Adipose tissue (tissue), 3 donors: Measurements from ENCODE around the gene PRR20G. TPM values are rescaled to one million over a fixed set of nuclear protein-coding genes. Genes with fewer than 3 reads are reported as not detected.
"Not testable (repeated sequence)": the region's sequence is repeated elsewhere in the genome, so short reads cannot be mapped to it uniquely, and the experiment has no call there.

Source experiments
- H3K27ac ChIP-seq: one replicate; pipeline ENCODE4 v1.5.1; 2013; ENCODE audit warnings: low read depth, low read length
- WGBS, 3 donors: extraction: QIAGEN DNeasy Blood & Tissue Kit; methylation state at CpG; one replicate each; pipeline ENCODE4 v1.1.7; 2013; 5-methylcytosine and 5-hydroxymethylcytosine counted together
- polyA plus RNA-seq, 3 donors: library from polyadenylated mRNA; stranded (reverse); fragments of 200-250 nt; gene quantifications; one replicate each; pipeline ENCODE4 v1.2.3, GENCODE V29; 2013
- donor health status: healthy with polysubstance abuse.
- donor health status: Bipolar disorder and iron deficiency.
- donor health status: healthy.

PRR20G gene
- polyA plus RNA-seq, 3 donors: not detected

GRCh38 chr3:127306361-127307111 lies 18.7 kb upstream of the PRR20G start:
- WGBS, 3 donors: 81 to 84% (median 82%) methylated on average over 18 of the region's 18 CpGs
- no peak overlapping the region for H3K27ac ChIP-seq

DNA sequence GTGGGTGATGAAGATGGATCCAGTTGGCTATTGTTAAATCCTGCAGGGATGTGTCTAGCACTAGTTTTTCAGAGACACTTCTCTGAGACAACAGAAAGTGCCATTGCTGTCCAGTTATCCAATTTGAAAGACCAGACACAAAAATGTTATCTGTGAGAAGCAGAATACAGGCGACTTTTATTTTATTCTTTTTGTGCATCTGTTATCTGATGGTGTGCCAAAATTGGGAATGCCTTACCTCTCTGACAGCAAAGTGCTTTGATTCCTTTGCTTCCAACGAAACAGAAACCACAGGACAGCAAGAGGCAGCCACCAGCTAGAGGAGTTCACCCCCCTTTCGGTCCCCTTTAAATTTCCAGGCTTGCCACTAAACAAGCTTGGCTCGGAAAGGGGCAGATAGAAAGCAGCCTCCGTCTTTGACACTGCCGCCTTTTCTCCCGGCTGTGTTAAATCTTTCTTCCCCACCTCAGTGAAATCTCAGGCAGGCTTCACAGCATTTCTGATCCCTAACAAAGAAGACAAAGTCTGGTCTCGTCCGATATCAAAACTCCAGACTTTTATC lies 17.7 kb upstream of the PRR20G start:
- no peak overlapping the region for H3K27ac ChIP-seq
- WGBS, 3 donors: 65 to 75% (median 65%) methylated on average over 9 of the region's 9 CpGs

- WGBS, 3 donors: 49 to 78% (median 53%) methylated on average over 24 to 25 of the region's 25 CpGs
- no peak overlapping the region for H3K27ac ChIP-seq
Observed at GRCh38 chr3:127304121-127304744, 16.4 kb upstream of the PRR20G start.

DNA sequence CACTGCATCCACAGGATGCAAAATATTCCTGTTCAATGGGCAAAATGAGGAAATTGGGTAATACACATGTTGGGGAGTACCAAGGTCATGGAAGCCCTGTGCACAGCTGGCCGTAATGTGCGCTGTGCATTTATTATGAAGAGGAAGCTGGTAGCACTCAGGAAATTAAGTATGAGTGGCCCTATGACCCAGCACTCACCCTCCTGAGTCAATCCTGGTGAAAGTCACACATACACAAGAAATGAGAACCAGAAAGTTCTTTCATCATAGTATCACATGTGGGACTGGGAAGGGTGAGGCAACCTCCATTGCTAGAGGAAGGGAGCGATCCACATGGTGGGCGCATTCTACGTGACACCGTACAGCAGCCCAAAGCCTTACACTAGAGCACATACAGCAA lies 11.4 kb upstream of the PRR20G start:
- WGBS, 3 donors: 61 to 89% (median 62%) methylated on average over 6 of the region's 6 CpGs
- H3K27ac ChIP-seq: no peak overlapping the region

DNA sequence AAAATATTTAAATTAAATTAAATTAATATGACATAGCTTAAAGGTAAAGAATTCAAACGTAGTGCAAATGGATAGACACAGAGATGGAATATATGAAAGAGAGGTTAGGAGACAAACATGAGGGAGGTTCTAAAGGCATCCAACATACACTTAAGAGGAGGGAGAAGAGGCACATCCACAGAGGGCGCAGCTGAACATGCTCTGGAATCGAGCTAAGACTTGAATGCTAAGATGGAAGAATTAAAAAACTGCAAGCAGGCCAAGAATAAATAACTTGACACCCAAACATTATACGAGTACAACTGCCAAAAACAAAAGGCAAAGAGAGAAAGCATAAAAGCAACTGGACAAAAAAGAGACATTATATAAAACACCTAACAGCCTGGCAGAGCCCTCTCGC lies 9.1 kb upstream of the PRR20G start:
- 77 to 83% (median 81%) methylated on average over 5 of the region's 5 CpGs for WGBS, 3 donors
- H3K27ac ChIP-seq: no peak overlapping the region

GRCh38 chr3:127296166-127296565 lies 8.3 kb upstream of the PRR20G start:
- H3K27ac ChIP-seq: no peak overlapping the region
- WGBS, 3 donors: 49 to 56% (median 53%) methylated on average over 3 of the region's 3 CpGs

DNA sequence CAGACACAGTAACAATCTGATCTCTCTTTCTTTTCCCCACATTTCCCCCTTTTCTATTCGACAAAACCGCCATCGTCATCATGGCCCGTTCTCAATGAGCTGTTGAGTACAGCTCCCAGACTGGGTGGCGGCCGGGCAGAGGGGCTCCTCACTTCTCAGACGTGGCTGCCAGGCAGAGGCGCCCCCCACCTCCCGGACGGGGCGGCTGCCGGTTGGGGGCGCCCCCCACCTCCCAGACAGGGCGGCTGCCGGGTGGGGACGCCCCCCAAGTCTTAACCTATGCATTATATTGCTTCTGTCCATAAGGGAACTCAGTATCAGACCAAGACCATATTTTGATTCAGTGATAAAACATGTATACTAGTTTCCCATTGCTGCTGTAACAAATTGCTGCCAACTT lies 5.8 kb upstream of the PRR20G start:
- H3K27ac ChIP-seq: not testable (repeated sequence)
- 81 to 90% (median 85%) methylated on average over 15 to 16 of the region's 16 CpGs for WGBS, 3 donors

DNA sequence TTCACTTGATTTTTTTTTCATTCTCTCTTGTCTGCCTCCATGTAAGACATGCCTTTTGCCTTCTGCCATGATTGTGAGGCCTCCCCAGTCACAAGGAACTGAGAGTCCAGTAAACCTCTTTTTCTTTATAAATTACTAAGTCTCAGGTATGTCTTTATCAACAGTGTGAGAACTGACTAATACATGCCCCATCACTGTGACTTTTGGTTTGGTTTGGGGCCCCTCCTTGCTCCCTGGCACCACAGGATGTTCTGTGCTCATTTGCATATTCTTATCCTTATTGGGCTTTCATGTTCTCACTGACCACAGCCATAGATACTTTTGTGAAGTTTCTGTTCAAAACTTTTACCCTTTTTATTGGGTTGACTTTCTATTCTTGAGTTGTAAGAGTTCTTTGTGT lies 3.8 kb upstream of the PRR20G start:
- H3K27ac ChIP-seq: no peak overlapping the region

DNA sequence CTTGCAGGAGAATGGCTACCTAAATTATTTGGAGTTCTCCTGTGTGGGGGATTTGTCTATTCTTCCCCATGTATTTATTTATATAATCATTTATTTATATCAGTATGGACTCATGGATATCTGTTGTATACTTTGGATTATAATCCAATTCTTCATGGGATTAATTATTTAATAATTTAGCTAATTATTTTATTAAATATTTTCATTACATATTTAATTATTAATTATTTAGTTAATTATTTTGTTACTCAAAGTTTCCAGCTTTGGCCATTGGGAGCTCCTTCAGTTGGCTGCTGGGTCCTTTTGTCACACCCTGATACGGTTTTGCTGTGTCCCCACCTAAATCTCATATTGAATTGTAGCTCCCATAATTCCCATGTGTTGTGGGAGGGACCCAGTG lies 3.3 kb upstream of the PRR20G start:
- whole genome bisulfite sequencing, 3 donors: 86 to 93% (median 88%) methylated on average over 1 of the region's 1 CpG
- no peak overlapping the region for H3K27ac ChIP-seq

- no peak overlapping the region for H3K27ac ChIP-seq
- 88 to 92% (median 90%) methylated on average over 4 of the region's 4 CpGs for WGBS, 3 donors
Observed at GRCh38 chr3:127289706-127290575, 2.1 kb upstream of the PRR20G start.

- WGBS, 3 donors: 87 to 91% (median 91%) methylated on average over 23 of the region's 23 CpGs
- no peak overlapping the region for H3K27ac ChIP-seq
Observed at GRCh38 chr3:127288921-127289705, 1.3 kb upstream of the PRR20G start.

DNA sequence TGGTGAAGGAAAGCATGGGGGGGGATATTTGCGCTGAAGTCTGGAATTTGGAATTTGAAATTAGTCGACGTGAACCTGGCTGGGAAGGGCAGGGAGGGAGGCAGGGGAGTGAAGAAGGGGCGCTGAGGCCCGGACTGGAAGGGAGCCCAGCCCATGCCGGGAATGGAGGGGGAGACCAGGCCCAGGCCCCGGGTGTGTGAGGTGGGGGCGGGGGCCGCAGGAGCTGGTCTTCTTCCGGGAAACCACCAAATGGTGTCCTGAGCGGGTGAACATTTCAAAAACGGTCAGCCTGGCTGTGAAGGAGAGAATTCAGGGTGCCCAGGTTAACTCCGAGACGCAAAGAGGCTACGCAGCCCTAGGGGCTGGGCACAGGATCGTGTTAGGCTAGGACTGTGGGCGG lies 497 bp upstream of the PRR20G start:
- H3K27ac ChIP-seq: no peak overlapping the region
- 83 to 94% (median 93%) methylated on average over 17 of the region's 17 CpGs for WGBS, 3 donors

DNA sequence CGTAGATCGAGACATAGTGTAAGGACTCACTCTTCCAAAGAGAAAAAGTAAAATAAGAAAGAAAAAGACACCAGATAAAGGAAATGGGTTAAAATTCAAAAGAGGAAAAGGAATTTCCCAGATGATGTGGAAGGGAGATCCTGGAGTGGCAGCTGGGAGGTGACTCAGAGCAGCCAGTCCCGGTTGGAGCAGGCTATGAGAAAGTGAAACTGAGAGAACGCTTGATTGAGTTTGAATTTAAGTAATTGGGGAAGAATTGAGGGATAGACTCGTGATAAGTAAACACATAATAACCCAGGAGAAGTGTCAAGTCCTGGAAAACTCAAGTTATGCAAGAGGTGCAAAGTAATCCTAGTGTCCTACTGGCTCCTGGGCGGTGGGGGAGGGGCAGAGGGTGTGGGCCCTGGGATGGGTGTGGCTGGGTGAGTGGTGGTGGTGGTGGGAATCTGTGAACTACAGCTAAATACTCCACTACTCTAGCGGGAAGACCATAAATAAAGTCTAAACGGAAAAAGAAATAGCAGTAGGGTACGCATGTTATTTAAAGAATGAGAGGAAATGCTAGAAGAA lies 1.2 kb downstream of the PRR20G start:
- WGBS, 3 donors: 76 to 78% (median 77%) methylated on average over 9 of the region's 9 CpGs
- H3K27ac ChIP-seq: no peak overlapping the region

DNA sequence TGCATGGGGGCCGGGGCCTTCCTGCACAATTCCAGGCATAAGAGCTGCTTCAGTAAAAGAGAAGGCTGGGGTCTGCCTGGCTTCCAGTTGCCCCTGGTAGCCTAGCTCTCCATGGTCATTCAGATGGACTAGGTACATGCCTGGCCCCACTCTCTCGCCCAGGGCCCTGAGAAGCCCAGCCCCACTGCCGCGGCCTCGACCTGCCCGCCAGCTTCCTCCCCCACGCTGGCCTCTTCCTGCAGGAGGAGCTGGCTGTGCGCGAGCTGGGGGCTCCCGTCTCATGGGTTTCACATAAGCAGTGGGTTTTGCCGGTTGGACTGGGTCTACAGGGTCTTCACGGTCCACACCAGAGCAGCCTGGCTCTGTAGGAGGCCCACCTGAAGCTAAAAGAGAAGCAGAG lies 3.6 kb downstream of the PRR20G start:
- 90 to 92% (median 91%) methylated on average over 12 of the region's 12 CpGs for WGBS, 3 donors
- no peak overlapping the region for H3K27ac ChIP-seq

- 72 to 100% (median 98%) methylated on average over 2 of the region's 2 CpGs for WGBS, 3 donors
- H3K27ac ChIP-seq: no peak overlapping the region
Observed at GRCh38 chr3:127277561-127277960, 10.3 kb downstream of the PRR20G start.

GRCh38 chr3:127276995-127277394 lies 10.9 kb downstream of the PRR20G start:
- H3K27ac ChIP-seq: no peak overlapping the region

DNA sequence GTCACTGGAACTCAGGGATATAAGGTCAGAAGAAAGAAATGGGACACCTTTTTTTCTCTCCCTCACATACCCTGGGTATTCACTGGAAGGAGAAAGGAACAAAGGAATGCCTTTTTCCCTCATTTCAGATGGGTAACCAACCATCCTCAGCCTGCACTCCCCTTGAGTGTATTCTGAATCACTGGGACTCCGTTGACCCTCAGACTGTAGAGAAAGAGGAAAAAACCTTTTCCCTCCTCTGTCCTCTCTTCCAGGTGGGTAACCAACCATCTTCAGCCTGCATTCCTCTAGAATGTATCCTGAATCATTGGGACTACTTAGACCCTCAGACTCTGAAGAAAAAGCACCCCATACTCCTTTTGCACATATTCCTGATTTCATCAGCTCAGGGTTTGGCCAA lies 11.4 kb downstream of the PRR20G start:
- WGBS, 3 donors: 50 to 85% (median 55%) methylated on average over 1 of the region's 1 CpG
- no peak overlapping the region for H3K27ac ChIP-seq

DNA sequence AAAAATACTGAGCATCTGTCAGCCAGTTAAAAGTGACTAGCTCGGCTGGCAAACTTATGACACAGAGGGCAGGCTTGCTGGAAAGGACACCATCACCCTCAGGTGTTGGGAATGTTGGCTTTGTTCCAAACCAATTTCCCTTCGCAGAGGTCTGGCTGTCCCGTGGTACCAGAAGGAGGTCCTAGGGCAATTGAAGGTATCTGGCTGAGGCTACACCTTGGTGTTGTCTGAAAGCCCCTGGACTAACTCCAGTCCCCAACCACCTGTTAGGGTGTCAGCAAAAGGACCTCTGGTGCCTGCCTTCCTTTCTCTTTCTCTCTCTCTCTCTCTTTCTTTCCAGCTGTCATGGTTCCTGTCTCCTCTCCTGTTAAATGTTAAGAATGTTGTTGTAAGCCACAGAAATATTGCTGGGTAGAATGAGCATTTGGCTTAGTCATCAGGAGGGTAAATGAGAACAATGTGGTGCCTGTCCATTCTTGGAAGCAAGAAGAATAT lies 12.5 kb downstream of the PRR20G start:
- no peak overlapping the region for H3K27ac ChIP-seq

More for the DNA sequence above, 12.5 kb downstream of the PRR20G start:
- WGBS, 3 donors: 49 to 80% (median 69%) methylated on average over 3 of the region's 3 CpGs
